ENCODE measurements around the gene NCMAP. TPM values are rescaled to one million over a fixed set of nuclear protein-coding genes. Genes with fewer than 3 reads are reported as not detected.
"Not testable (repeated sequence)": the region's sequence is repeated elsewhere in the genome, so short reads cannot be mapped to it uniquely, and the experiment has no call there.

The NCMAP gene
- total RNA-seq, 1 experiment from 2014 or later = not detected

DNA sequence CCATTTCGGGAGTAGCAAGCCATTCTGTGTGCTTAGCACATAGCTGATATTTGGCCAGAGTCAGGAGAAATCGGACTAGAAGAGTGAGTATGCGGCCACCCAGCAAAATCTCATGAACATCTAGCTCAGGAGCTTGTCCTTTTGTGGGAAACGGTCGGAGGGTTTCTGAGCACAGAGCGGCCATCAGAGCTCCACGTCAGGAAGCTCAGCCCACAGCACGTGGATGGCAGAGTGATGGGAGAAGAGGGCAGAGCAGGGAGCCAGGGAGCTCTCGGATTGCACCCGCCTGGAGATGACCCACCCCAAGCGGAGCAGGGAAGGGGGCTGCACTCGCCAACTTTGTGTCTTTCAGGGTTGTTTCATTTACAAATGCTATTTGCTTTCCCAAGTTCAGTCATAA is 39.4 kb upstream of the NCMAP start:
- Histone ChIP-seq H3K27ac (ENCODE audit: low read depth, low read length, poor library complexity, severe bottlenecking) (no peak overlapping the region), H3K36me3 (ENCODE audit: insufficient read depth, low read length, poor library complexity, severe bottlenecking) (no peaks in the 10 kb centered on the region), H3K4me3 (ENCODE audit: low read depth, low read length, poor library complexity, severe bottlenecking) (no peak overlapping the region), H3K27me3 (replicated peaks; ENCODE audit: insufficient read depth, low read depth, low read length, poor library complexity) (no peaks in the 10 kb centered on the region), H3K4me1 (ENCODE audit: insufficient read depth, low read length, poor library complexity, severe bottlenecking) (no peaks in the 10 kb centered on the region), H3K9me3 (ENCODE audit: low read depth, low read length, poor library complexity, severe bottlenecking) (no peaks in the 10 kb centered on the region)
- intact Hi-C loops (cut with micrococcal nuclease; ENCODE audit: unreplicated experiment) = no loop called here
- no TSS peak for BruUV-seq (replicated peaks)
- POLR2A ChIA-PET (ENCODE audit: low non-redundant PET) = no interaction called here
- CTCF ChIA-PET = interaction anchor here (0.6 kb wide), 1 partner anchor 143 kb away, joined by 3 read pairs; no protein-coding TSS in a partner anchor
- TF ChIP-seq, protein P1, sequence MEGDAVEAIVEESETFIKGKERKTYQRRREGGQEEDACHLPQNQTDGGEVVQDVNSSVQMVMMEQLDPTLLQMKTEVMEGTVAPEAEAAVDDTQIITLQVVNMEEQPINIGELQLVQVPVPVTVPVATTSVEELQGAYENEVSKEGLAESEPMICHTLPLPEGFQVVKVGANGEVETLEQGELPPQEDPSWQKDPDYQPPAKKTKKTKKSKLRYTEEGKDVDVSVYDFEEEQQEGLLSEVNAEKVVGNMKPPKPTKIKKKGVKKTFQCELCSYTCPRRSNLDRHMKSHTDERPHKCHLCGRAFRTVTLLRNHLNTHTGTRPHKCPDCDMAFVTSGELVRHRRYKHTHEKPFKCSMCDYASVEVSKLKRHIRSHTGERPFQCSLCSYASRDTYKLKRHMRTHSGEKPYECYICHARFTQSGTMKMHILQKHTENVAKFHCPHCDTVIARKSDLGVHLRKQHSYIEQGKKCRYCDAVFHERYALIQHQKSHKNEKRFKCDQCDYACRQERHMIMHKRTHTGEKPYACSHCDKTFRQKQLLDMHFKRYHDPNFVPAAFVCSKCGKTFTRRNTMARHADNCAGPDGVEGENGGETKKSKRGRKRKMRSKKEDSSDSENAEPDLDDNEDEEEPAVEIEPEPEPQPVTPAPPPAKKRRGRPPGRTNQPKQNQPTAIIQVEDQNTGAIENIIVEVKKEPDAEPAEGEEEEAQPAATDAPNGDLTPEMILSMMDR (conservative IDR thresholded peaks at IDR 0.05; ENCODE audit: low read depth, low read length) = no peak
- TF ChIP-seq EZH2 (IDR thresholded peaks at IDR 0.05; ENCODE audit: borderline replicate concordance, low read depth, low read length, poor library complexity, severe bottlenecking) = no peak
- no peak for DNase-seq (ENCODE audit: low spot score)

- no peak for DNase-seq (ENCODE audit: low spot score)
- Histone ChIP-seq H3K4me1 (ENCODE audit: insufficient read depth, low read length, poor library complexity, severe bottlenecking) (no peaks in the 10 kb centered on the region), H3K27me3 (replicated peaks; ENCODE audit: insufficient read depth, low read depth, low read length, poor library complexity) (no peaks in the 10 kb centered on the region), H3K27ac (ENCODE audit: low read depth, low read length, poor library complexity, severe bottlenecking) (no peak overlapping the region), H3K4me3 (ENCODE audit: low read depth, low read length, poor library complexity, severe bottlenecking) (no peak overlapping the region), H3K36me3 (ENCODE audit: insufficient read depth, low read length, poor library complexity, severe bottlenecking) (no peaks in the 10 kb centered on the region), H3K9me3 (ENCODE audit: low read depth, low read length, poor library complexity, severe bottlenecking) (no peaks in the 10 kb centered on the region)
- ChIA-PET POLR2A (ENCODE audit: low non-redundant PET) (no interaction called here), CTCF (no interaction called here)
- intact Hi-C loops (cut with micrococcal nuclease; ENCODE audit: unreplicated experiment) = no loop called here
- BruUV-seq (replicated peaks) = no TSS peak
- no peak for TF ChIP-seq EZH2 (IDR thresholded peaks at IDR 0.05; ENCODE audit: borderline replicate concordance, low read depth, low read length, poor library complexity, severe bottlenecking)
- TF ChIP-seq, protein P1 (conservative IDR thresholded peaks at IDR 0.05; ENCODE audit: low read depth, low read length) = no peak
Observed at GRCh38 chr1:24517898-24518297, 38.0 kb upstream of the NCMAP start.

GRCh38 chr1:24520282-24520681 is 35.6 kb upstream of the NCMAP start:
- CTCF ChIA-PET; DNase-seq (ENCODE audit: low spot score); intact Hi-C loops (cut with micrococcal nuclease; ENCODE audit: unreplicated experiment): not testable (repeated sequence)

GRCh38 chr1:24525606-24526005 is 30.3 kb upstream of the NCMAP start:
- POLR2A ChIA-PET (ENCODE audit: low non-redundant PET) = no interaction called here
- intact Hi-C loops (cut with micrococcal nuclease; ENCODE audit: unreplicated experiment) = no loop called here

More at GRCh38 chr1:24520282-24520681, 35.6 kb upstream of the NCMAP start:
- H3K27me3 ChIP-seq (replicated peaks; ENCODE audit: insufficient read depth, low read depth, low read length, poor library complexity); H3K4me1 ChIP-seq (ENCODE audit: insufficient read depth, low read length, poor library complexity, severe bottlenecking); H3K27ac ChIP-seq (ENCODE audit: low read depth, low read length, poor library complexity, severe bottlenecking); POLR2A ChIA-PET (ENCODE audit: low non-redundant PET); H3K36me3 ChIP-seq (ENCODE audit: insufficient read depth, low read length, poor library complexity, severe bottlenecking); BruUV-seq (replicated peaks); H3K9me3 ChIP-seq (ENCODE audit: low read depth, low read length, poor library complexity, severe bottlenecking); H3K4me3 ChIP-seq (ENCODE audit: low read depth, low read length, poor library complexity, severe bottlenecking): not testable (repeated sequence)

More at GRCh38 chr1:24525606-24526005, 30.3 kb upstream of the NCMAP start:
- Histone ChIP-seq H3K27ac (ENCODE audit: low read depth, low read length, poor library complexity, severe bottlenecking) (no peak overlapping the region), H3K36me3 (ENCODE audit: insufficient read depth, low read length, poor library complexity, severe bottlenecking) (no peaks in the 10 kb centered on the region), H3K4me1 (ENCODE audit: insufficient read depth, low read length, poor library complexity, severe bottlenecking) (no peaks in the 10 kb centered on the region), H3K4me3 (ENCODE audit: low read depth, low read length, poor library complexity, severe bottlenecking) (no peak overlapping the region), H3K9me3 (ENCODE audit: low read depth, low read length, poor library complexity, severe bottlenecking) (no peaks in the 10 kb centered on the region), H3K27me3 (replicated peaks; ENCODE audit: insufficient read depth, low read depth, low read length, poor library complexity) (no peaks in the 10 kb centered on the region)
- BruUV-seq (replicated peaks) = no TSS peak
- CTCF ChIA-PET = no interaction called here
- TF ChIP-seq, protein P1 (conservative IDR thresholded peaks at IDR 0.05; ENCODE audit: low read depth, low read length) = no peak
- no peak for TF ChIP-seq EZH2 (IDR thresholded peaks at IDR 0.05; ENCODE audit: borderline replicate concordance, low read depth, low read length, poor library complexity, severe bottlenecking)
- DNase-seq (ENCODE audit: low spot score) = no peak
